Transverse colon (tissue), 3 donors: ENCODE data around the gene MACROH2A1.

Source experiments
- POLR2A ChIP-seq: fragments of 450-650 bp; IDR thresholded peaks from one replicate; pipeline ENCODE4 v1.6.1; 2016; ENCODE audit warnings: antibody characterized with exemption, mild to moderate bottlenecking, moderate library complexity
- TF ChIP-seq, protein P1 (sequence below), 5 experiments: fragments of 200-600 bp in 3 of 5; fragments of 450-650 bp in 2 of 5; sonication (generic) in 3 of 5; IDR thresholded peaks; 1 replicate in 2 of 5; 2 replicates in 3 of 5; pipeline ENCODE4 v1.5.1; 2016 to 2017; ENCODE audit warnings: antibody characterized with exemption in 5 of 5, inconsistent platforms in 3 of 5, mild to moderate bottlenecking in 2 of 5, moderate library complexity in 1 of 5

- TF ChIP-seq, protein P1, sequence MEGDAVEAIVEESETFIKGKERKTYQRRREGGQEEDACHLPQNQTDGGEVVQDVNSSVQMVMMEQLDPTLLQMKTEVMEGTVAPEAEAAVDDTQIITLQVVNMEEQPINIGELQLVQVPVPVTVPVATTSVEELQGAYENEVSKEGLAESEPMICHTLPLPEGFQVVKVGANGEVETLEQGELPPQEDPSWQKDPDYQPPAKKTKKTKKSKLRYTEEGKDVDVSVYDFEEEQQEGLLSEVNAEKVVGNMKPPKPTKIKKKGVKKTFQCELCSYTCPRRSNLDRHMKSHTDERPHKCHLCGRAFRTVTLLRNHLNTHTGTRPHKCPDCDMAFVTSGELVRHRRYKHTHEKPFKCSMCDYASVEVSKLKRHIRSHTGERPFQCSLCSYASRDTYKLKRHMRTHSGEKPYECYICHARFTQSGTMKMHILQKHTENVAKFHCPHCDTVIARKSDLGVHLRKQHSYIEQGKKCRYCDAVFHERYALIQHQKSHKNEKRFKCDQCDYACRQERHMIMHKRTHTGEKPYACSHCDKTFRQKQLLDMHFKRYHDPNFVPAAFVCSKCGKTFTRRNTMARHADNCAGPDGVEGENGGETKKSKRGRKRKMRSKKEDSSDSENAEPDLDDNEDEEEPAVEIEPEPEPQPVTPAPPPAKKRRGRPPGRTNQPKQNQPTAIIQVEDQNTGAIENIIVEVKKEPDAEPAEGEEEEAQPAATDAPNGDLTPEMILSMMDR (IDR thresholded peaks at IDR 0.05), result no peak
- TF ChIP-seq POLR2A, result no peak
Observed at GRCh38 chr5:135377751-135378680, 21.0 kb downstream of the MACROH2A1 start.
